ENCODE results near the gene CLMN. TPM values are rescaled to one million over a fixed set of nuclear protein-coding genes. Genes with fewer than 3 reads are reported as not detected.

The CLMN gene
- total and polyA plus RNA-seq, 2 of the 4 experiments (the other 2 are of a cell fraction): 0.10 to 0.18 TPM

DNA sequence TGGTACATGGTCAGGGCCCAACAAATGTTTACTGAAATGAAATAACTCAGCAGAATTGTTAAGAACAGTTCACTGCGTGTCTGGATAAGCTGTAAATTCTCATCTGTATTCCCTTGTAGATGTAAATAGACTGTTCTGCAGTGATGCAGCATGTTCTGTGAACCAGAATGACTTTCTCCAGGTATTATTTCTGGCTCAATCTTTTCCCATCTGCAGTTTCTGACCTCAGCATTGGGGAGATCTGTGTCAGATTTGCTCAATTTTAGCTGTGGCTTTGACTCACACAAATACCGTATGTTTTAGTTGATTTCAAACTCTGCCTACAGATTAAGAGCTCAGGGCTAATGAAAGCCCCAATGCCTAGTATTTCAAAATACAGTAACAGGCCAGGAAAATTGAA, 113.2 kb downstream of the CLMN start:
- intact Hi-C loops (cut with micrococcal nuclease) (no loop called here), in situ Hi-C loops (cut with MboI; ENCODE audit: low sequenced_read_pairs) (no loop called here), dilution Hi-C loops (cut with HindIII; ENCODE audit: low sequenced_read_pairs, unreplicated experiment) (no loop called here)
- H2BK15ac ChIP-seq (ENCODE audit: low read depth, low read length): no peak overlapping the region
- H4K8ac ChIP-seq (ENCODE audit: low read depth in 2 of 2, low read length in 2 of 2): no peak overlapping the region
- H3K23ac ChIP-seq (ENCODE audit: low read depth, low read length): no peak overlapping the region
- no peaks in the 10 kb centered on the region for H3K36me3 ChIP-seq (ENCODE audit: control insufficient read depth, insufficient read depth, low read length)
- no peak overlapping the region for H2BK120ac ChIP-seq (ENCODE audit: low read depth, low read length)
- H3K9me3 ChIP-seq (ENCODE audit: control insufficient read depth, insufficient read depth, low read length): no peaks in the 10 kb centered on the region
- peaks cover 1% of the 10 kb centered on the region; the same call in 1 of the 2 replicates for H3K27me3 ChIP-seq (ENCODE audit: control insufficient read depth, insufficient read depth, low read length)
- no peak overlapping the region for H3K4me3 ChIP-seq (ENCODE audit: insufficient read depth, low read depth, low read length)
- H4K20me1 ChIP-seq (ENCODE audit: insufficient read depth, low read length): no peaks in the 10 kb centered on the region
- H3K4me2 ChIP-seq (ENCODE audit: low read depth, low read length): no peak overlapping the region
- ChIA-PET POLR2A (ENCODE audit: unreplicated experiment) (no interaction called here), CTCF (interaction anchor here (0.6 kb wide), 1 partner anchor 350 kb away, joined by 3 read pairs; no protein-coding TSS in a partner anchor)
- no peaks in the 10 kb centered on the region for H3K79me1 ChIP-seq (ENCODE audit: low read depth in 1 of 2, low read length in 2 of 2)
- no peak overlapping the region for H2AFZ ChIP-seq (replicated peaks; ENCODE audit: low read length, poor library complexity)
- TF ChIP-seq RAD21 (IDR thresholded peaks at IDR 0.05; ENCODE audit: low read length) (no peak), MXI1 (IDR thresholded peaks at IDR 0.05; ENCODE audit: borderline replicate concordance, low read depth, low read length) (no peak), ELK1 (IDR thresholded peaks at IDR 0.05; ENCODE audit: borderline replicate concordance, low read depth, low read length) (no peak), CHD1 (IDR thresholded peaks at IDR 0.05; ENCODE audit: low read depth, low read length) (no peak), MAFK (IDR thresholded peaks at IDR 0.05; ENCODE audit: low read depth, low read length) (no peak), RCOR1 (IDR thresholded peaks at IDR 0.05; ENCODE audit: insufficient replicate concordance, low read length) (no peak), MAZ (IDR thresholded peaks at IDR 0.05; ENCODE audit: borderline replicate concordance, low read depth, low read length) (no peak), POLR2A (IDR thresholded peaks at IDR 0.05; ENCODE audit: low read depth, low read length) (no peak), NFE2L2 (IDR thresholded peaks at IDR 0.05; ENCODE audit: low read depth, low read length) (no peak), SMC3 (IDR thresholded peaks at IDR 0.05; ENCODE audit: low read depth, low read length) (no peak), FOS (IDR thresholded peaks at IDR 0.05; ENCODE audit: low read depth, low read length) (no peak), RFX5 (IDR thresholded peaks at IDR 0.05; ENCODE audit: low read depth, low read length) (no peak), CEBPB (IDR thresholded peaks at IDR 0.05; ENCODE audit: low read depth, low read length) (no peak), BHLHE40 (IDR thresholded peaks at IDR 0.05; ENCODE audit: low read depth, low read length) (no peak)
- TF ChIP-seq, protein P1, sequence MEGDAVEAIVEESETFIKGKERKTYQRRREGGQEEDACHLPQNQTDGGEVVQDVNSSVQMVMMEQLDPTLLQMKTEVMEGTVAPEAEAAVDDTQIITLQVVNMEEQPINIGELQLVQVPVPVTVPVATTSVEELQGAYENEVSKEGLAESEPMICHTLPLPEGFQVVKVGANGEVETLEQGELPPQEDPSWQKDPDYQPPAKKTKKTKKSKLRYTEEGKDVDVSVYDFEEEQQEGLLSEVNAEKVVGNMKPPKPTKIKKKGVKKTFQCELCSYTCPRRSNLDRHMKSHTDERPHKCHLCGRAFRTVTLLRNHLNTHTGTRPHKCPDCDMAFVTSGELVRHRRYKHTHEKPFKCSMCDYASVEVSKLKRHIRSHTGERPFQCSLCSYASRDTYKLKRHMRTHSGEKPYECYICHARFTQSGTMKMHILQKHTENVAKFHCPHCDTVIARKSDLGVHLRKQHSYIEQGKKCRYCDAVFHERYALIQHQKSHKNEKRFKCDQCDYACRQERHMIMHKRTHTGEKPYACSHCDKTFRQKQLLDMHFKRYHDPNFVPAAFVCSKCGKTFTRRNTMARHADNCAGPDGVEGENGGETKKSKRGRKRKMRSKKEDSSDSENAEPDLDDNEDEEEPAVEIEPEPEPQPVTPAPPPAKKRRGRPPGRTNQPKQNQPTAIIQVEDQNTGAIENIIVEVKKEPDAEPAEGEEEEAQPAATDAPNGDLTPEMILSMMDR (conservative IDR thresholded peaks at IDR 0.05; ENCODE audit: low read depth, low read length): no peak
- TF ChIP-seq, protein P2, sequence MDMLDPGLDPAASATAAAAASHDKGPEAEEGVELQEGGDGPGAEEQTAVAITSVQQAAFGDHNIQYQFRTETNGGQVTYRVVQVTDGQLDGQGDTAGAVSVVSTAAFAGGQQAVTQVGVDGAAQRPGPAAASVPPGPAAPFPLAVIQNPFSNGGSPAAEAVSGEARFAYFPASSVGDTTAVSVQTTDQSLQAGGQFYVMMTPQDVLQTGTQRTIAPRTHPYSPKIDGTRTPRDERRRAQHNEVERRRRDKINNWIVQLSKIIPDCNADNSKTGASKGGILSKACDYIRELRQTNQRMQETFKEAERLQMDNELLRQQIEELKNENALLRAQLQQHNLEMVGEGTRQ (IDR thresholded peaks at IDR 0.05; ENCODE audit: low read depth, low read length): no peak
- no peaks in the 10 kb centered on the region for H3K9me1 ChIP-seq (ENCODE audit: insufficient read depth, low read length)
- no peak overlapping the region for H3K18ac ChIP-seq (ENCODE audit: low read depth, low read length)
- H3K56ac ChIP-seq (ENCODE audit: extremely low read depth, insufficient read depth, low read length): no peak overlapping the region
- no peak overlapping the region for H3K14ac ChIP-seq (replicated peaks; ENCODE audit: low read depth, low read length)
- no peak overlapping the region for H3K4ac ChIP-seq (ENCODE audit: low read depth, low read length)
- H4K5ac ChIP-seq (ENCODE audit: low read depth, low read length): no peak overlapping the region
- no peak overlapping the region for H2AK5ac ChIP-seq (ENCODE audit: low read depth, low read length)
- H3K4me1 ChIP-seq (ENCODE audit: control insufficient read depth, insufficient read depth, low read length): no peaks in the 10 kb centered on the region
- no peak overlapping the region for H4K91ac ChIP-seq (ENCODE audit: insufficient read depth, low read depth, low read length)
- H2AK9ac ChIP-seq (replicated peaks; ENCODE audit: low read depth, low read length, poor library complexity): no peak overlapping the region
- H3K9ac ChIP-seq (ENCODE audit: low read depth, low read length): no peak overlapping the region
- no TSS peak for BruUV-seq (replicated peaks)
- DNase-seq (no peak), ATAC-seq (ENCODE audit: low read depth) (no peak)
- H2BK5ac ChIP-seq (ENCODE audit: low read depth, low read length, poor library complexity, severe bottlenecking): no peak overlapping the region
- no CpG with 5 or more reads among the region's 2 CpGs for WGBS, 2 experiments (ENCODE audit: extremely low coverage in 2 of 2, insufficient read length in 1 of 2)
- no peak overlapping the region for H2BK20ac ChIP-seq (ENCODE audit: low read depth, low read length)
- H3K27ac ChIP-seq (ENCODE audit: insufficient read depth, low read length): no peak overlapping the region

Data from IMR-90 (cell line).